HG02610 (cell line): ENCODE measurements around the gene SDHA.

Experiments used
- ATAC-seq: cut with Tn5 transposase; IDR thresholded peaks from one replicate; pipeline ENCODE4 v1.9.1; 2021; ENCODE audit warnings: mild to moderate bottlenecking, moderate library complexity; ENCODE audit not compliant: unreplicated experiment

SDHA gene

DNA sequence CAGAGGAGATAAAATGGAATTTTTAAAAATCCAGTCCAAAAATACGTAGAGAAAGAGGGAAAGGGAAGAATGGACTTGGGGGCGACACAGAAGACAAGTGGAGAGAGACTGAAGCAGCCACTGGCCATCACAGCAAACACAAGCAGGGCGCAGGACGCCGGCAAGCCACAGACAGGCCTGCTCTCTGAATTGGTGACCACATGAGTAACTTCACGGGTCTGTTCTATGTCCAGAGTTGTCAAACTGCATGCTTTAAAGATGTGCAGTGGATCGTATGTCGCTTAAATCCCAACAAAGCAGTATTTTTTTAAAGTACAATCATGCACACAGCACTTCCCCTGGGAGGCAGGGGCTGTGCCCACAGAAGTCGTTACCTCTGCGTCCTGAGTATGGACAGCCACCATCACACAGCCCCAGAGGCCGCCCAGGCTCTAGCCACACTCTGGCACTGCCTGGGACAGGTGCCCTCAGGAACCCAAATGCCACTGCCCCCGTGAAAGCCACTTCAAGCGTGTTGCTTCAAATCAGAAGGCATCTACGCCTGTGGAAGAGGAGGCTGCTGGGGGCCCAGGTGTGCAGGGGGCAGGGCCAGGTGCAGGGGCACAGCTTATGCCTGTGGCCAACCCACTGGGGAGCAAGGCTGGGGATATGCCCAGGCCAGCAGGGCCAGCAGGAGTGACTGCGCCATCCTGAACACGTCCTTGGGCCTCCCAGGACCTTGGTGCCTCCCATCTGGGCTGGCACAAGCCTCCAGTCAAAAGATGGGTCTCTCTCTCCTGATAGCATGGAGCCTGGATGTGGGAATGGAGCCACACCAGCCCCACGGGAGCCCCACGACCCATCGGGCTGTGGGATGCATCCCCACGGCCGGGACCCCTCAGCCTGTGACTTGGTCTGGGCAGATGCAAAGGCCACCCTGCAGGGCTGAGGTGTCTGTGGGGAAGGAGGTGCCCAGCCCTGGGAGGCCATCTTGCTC is 32.7 kb upstream of the SDHA start:
- ATAC-seq = no peak

DNA sequence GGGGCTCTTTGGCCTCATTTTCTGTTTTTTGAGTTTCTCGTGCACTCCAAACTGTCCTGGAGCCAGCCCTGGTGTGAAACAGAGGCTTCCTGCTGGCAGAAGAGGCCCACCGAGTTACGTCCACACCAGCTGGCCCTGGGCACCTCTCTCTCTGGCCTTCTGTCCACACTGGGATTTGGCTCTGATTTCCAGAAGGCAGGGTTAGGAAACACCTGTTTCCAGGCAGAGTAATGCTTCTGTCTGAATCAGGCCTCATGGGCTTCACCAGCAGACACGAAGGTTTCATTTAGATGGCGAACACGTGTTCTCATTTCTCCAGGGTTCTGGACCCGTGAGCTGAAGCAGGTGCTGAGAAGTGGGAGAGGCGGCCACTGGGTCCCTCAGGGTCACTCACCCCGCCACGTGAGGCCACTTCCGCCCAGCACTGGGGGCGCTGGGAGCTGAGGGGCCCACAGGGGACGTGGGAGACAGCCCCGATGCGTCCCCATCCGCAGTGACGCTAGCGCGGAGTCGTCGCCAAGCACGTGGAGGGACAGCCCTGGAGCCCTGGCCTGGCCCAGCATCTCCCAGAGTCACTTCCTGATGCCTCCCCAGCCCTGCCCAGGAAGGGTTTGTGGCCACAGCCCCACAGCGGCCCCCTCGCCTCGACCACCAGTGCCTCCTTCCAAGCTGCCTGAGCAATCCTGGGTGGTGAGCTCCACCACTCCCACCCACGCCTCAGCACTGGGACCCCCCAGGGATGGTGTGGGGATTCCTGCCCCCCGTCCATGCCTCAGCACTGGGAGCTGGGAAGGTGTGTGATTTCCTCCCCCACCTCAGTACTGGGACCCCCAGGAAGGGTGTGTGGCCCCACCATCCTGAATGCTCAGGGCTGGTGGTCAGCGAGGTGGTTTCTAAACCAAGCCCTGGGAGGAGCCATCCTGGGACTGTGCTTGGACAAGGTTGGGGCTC is 31.8 kb upstream of the SDHA start:
- no peak for ATAC-seq

DNA sequence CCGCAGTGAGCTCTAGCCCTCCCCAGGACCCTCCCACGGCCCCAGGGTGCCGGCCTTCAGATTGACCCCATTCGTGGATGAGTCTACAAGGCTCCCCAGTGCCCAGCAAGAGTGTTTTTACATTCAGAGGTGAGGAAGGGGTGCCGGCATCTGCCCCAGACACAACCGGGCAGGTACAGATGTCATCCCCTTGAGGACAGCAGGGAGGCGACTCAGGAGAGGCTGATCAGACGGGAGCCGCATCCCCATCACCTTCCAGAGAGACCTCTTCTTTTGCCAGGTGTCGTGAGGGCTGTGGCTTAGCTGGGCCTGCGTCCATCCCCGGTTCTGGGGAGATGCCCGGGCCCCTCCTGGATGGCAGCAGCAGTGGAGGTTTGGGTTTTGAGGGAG is 31.1 kb upstream of the SDHA start:
- ATAC-seq = no peak

DNA sequence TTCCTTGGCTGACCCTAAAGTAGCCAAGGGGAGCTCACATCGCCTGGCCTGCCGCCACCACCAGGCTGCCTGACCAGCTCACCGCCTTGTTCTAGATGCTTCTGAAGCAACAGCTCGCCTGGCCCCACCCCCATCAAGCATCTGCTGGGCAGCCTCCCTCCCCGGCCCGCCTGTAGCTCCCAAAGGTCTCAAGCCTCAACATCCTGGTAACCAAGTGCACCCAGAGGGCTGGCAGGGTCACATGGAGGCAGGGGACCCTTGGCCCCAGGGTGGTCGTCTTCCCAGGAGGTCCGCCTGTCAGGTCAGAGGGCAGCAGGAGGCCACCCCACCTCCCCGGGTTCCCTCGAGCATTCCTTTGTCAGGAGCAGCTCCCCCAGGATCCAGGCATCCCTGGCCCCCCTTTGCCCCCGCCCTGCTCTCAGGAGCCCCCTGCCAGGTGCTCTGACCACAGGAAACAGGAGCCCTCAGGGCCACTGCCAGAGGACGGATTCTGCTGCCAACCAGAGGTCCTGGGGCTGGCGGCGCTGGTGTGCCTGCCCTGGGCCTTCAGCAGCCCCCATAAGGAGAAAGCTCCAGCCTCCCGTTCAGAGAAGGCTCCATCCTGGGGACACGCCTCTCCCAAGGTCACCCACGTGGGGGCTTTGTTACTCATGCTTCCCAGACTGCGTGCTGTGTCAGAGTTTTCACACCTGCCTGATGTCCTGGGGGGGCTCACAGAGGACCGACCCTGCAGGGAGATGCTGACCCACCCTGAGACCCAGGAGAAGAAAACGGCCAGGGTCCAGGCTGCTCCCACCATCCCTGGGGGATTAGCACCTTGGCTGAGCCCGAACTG is 30.3 kb upstream of the SDHA start:
- ATAC-seq = no peak

DNA sequence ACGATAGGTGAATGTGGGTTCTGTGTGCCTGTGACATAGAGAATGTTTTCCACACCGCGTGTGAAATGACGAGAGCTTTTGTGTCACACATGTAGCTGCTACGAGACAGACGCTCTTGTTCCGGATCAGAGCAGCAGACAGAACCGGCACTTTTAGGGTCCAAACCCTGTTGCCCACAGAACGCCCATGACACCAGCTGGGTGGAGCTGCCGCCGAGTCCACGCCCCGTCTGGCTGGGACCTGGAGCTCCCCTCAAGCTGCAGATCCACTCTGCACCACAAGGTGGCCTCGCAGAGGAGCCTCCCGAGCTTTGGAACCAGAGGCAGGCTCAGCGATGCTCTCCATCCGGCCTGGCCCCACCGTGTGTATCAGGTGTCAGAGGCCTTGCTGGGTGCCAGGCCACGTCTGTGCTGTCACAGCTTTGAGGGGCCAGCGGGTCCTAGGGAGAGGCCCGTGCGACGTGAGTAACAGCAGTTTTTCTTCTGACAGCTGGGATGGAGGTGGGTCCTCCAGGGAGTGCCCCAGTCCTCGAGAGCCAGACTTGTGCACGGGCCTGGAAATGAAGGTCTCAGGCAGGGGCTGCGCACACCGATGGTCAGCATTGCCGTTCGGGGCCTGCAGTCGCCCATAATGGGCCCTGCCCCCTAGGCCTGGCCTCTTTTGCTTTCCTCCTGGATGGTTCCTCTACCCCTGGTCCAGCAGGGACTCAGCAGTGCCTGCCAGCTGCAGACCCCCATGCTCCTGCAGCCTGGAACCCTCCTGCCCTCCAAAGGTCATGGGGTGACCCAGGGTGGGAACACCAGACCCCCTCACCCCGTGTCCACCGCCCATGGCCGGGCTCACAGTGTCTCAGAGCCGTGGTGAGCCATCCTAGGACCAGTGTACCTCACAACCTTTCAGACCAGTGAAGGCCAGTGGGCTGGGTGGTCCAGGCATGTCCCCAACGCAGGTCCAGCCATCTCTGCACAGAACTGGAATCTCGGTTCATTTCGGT is 29.3 kb upstream of the SDHA start:
- peak; percentile 85 for ATAC-seq

DNA sequence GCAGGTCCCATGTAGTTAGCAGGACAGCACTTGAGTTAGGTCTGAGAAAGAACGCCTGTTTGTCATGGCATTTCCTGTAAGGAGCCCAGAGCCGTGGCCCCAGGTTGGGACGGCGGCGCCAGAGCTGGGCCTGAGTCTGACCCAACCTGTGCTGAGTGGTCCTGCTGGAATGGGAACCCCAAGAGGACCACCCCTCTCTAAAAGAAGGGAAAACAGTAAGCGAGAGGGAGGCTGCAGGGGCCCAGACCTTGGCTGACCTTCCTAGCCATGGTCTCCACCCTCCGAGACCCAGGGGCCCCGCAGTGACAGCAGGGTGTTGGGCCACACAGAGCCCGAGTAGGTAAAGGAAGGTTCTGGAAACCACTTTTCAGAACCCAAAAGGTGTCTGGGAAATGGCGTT is 28.6 kb upstream of the SDHA start:
- ATAC-seq = no peak

DNA sequence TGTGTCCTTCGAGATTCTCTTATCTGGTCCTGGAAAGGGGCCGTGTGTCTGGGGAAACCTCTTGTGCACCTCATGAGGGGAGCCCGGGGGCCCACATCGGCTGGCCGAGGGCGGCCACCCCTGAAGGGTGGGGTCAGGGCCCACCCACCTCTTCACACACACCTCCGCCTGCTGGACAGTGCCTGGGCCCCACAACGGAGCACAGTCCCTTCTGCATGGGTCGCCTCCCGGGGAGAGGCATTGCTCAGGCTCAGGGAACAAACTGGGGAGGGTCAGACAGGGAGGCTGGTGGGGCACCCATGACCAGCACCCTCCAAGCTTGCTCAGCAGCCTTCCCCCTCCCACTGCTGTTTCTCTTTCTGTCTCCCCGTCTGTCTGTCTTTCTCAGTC is 28.1 kb upstream of the SDHA start:
- no peak for ATAC-seq

DNA sequence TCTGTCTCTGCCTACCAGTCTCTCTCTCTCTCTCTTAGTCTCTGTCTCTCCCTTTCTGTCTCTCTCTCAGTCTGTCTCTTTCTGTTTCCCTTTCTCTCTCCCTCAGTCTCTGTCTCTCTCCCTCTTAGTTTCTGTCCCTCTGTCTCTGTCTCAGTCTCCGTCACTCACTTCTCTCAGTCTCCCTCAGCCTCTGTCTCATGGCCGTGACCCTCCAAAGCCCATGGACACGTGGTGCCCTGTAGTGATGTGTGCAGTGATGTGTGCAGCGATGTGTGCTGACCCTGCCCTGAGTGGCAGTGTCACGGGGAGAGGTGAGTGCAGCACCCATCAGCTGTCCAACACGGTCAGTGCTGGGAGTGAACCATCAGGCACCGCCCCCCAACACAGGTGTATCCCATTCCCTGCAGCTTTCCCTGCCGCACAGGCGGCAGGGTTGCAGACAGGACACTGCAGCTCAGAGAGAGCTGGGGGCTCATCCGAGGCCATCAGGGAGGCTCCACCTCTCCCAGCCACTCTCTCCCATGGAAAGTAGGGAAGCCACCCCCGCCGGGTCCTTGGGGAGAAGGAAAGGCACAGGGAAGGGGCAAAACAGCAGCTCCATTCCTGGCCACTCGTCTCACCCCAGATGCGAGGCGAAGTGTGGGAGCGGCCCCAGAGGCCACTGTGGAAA is 27.6 kb upstream of the SDHA start:
- no peak for ATAC-seq

DNA sequence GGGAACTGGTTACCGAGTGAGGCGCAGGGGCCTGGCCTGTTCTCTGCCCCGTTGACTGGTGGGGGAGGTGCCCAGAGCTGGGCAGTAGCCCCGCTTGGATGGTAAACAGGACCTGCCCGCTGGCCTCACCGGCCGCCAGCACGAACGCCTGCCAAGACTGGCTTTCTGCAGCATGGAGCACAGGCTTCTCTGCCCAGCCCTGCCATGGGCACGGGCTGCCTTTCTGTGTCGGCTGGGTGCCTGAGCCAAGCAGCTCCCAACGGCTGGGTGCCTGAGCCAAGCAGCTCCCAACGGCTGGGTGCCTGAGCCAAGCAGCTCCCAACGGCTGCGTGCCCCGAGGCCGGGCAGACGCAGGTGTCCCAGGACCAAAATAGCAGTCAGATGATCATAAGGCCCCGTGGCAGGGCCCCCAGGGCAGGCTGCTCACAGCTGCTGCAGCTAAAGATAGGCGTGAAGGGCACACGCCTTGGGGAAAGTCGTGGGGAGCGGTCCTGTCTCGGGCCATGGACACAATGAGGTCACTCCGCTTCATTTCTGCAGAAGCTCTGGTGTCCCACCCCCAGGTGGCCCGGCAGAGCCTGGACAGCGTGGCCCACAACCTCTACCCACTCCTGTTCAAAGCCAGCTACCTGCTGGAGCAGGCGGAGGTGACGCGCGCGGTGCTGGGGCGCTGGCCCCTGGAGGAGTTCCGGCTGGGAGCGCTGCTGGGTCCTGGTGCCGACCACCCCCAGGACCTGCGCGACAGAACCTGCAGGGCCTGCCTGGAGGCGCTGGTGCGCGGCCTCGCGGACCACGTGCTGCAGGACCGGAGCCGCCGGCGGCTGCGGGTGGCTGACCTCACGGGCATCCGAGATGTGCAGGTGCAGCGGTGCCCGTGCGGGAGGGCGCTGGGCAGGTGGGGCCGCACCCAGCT is 26.8 kb upstream of the SDHA start, which contains the start of gene LRRC14B:
Gene LRRC14B (plus strand): TSS at position 460 of the 913 bp plus-strand sequence. CDS start 44 bp downstream, at position 504.
- peak; percentile 34 for ATAC-seq

DNA sequence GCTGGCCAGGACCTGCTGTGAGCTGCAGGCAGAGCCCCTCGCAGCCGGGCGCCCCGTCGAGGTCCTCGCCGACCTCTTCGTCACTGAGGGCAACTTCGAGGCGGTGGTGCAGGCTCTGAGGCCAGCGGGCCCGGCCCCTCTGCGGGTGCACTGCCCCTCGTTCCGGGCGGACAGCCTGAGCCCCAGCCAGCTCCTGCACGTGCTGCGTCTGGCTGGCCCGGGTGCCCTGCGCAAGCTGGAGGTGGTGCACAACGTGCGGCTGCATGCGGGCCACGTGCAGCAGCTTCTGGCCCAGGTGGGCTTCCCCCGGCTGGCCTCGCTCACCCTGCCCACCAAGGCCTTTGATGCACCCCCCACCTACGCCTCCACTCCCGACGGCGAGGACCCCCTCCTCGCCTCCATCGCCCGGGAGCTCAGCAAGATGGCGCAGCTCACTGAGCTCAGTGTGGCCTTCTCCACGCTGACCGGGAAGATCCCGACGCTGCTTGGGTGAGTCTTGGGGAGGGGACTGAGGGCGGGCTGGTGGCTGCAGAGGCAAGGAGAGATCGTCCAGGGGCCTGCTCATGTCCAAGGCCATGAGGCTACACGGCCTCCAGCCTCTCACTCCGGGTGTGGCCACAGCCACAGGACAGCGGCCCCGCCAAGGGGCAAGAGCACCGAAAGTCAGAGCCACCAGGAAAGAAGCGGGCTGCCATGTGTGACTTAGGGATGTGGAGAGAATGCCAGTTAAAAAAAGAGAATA is 26.0 kb upstream of the SDHA start:
- ATAC-seq = no peak

DNA sequence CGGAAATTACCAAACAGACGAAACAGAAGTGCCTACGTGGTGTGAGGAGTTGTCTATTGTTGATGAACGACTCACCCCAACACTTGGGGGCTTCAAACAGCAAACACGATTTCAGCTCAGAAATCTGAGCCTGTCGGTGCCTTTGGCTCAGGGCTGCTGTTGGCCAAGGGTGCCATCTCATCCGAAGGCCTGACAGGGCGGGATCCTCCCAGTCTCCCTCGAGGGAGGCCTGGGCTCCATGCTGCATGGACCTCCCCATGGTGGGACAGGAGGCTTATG is 25.5 kb upstream of the SDHA start:
- no peak for ATAC-seq

DNA sequence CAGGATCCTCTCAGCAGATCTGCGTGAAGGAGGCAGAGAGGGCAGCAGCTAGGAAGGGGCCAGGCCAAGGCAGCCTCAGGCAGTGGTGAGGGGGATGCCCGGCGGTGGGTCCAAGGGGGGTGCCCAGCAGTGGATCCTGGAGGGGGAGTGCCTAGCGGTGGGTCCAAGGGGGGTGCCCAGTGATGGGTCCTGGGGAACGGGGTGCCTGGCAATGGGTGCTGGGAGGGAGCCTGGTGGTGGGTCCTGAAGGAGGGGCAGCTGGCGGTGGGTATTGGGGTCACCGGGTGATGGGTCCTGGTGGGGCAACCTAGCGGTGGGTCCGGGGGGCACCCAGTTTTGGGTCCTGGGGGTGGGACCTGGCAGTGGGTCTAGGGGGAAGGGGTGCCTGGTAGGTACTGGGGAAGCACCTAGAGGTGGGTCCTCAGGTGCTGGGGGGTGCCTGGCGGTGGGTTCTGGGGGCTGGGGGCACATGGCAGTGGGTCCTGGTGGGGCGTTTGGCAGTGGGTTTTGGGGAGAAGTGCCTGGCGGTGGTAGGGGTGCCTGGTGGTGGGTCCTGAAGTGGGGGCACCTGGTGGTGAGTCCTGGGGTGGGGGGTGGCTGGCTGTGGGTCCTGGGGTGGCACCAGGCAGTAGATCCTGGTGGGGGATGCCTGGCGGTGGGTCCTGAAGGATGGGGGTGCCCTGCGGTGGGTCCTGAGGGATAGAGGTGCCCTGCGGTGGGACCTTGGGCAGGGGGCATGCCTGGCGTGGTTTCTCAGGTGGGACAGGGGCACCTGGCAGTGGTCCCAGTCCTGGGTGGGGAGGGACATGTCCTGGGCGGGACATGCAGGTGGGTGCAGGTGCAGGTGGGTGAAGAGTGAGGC is 24.9 kb upstream of the SDHA start:
- ATAC-seq = no peak

DNA sequence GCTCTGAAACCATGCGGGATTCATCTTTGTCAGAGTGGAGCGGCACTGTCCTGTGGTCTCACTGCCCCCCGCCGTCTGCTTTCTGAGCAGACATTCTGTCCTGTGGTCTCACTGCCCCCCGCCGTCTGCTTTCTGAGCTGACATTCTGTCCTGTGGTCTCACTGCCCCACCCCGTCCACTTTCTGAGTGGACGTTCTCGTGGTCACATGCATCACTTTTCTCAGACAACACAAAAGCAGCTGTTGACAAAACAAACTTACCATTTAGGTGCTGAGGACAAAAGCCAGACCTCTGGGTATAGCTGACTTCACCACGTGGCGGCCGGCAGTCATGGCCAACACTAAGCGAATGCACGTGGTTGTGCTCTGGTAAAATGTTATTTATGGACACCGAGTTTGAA is 24.0 kb upstream of the SDHA start:
- no peak for ATAC-seq

DNA sequence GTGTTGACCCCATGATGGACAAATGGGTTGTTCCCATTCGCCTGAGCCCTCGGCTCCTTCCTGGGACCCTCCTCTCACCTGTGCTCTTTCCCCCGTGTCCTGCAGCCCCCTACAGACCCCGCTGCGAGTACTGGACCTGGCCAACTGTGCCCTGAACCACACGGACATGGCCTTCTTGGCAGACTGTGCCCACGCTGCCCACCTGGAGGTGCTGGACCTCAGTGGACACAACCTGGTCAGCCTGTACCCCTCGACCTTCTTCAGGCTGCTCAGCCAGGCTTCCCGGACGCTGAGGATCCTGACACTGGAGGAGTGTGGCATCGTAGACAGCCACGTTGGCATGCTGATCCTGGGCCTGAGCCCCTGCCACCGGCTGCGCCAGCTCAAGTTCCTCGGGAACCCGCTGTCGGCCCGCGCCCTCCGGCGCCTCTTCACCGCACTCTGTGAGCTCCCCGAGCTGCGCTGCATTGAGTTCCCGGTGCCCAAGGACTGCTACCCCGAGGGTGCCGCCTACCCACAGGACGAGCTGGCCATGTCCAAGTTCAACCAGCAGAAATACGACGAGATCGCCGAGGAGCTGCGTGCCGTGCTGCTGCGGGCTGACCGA is 23.4 kb upstream of the SDHA start:
- no peak for ATAC-seq

DNA sequence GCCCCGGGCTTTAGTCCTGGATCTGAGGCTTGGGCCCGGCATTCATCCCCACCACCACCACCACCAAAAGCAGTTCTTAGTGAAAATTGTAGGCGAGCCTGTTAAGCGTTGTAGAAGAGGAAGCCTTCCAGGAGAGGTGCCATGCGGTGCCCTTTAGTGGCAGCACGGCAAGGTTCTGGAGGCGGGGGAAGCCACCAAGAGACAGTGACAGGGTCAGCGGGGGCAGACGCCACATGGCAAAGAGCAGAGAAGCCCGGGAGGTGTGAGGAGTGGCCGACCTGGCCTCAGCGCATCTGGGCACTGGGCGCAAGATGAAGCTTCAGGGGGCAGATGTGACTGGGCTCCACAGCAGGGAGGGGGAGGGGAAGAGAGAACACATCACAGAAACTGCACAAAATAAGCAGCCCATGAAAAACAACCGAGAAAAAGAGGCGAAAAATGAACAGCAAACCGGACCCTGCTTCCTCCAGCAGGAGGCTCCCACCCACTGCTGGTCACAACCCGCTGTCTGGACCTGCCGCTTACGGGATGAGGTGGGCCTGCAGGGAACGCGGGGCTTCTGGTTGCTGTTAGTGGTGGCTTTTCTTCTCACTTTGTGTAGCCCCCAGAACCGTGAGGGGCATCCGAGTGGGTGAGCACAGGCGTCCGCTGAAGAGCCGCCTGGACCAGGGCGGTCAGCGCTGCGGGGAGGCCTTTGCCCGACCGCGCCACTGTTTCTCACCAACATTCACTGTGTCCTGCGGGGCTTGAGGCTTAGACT is 22.5 kb upstream of the SDHA start:
- no peak for ATAC-seq
